ENCODE results near the gene SMG6. TPM values are rescaled to one million over a fixed set of nuclear protein-coding genes. Genes with fewer than 3 reads are reported as not detected.
A peak's percentile ranks its signal among the peaks of the same experiment; 100 is the strongest.

Gene SMG6
- total and polyA plus RNA-seq, 8 donors: 17.0 to 102 (median 24.4) TPM

GRCh38 chr17:2227025-2227699 is 76.4 kb downstream of the SMG6 start:
- intact Hi-C loops (cut with DNase I; ENCODE audit: low total_unique reads): no loop called here
- Histone ChIP-seq H3K27me3 (no peaks in the 10 kb centered on the region), H3K4me1 (peaks cover 18 to 37% (median 32%) of the 10 kb centered on the region in 4 donors), H3K4me3 (no peak overlapping the region), H3K36me3 (peaks cover 0 to 18% (median 9%) of the 10 kb centered on the region in 4 donors), H3K9me3 (no peaks in the 10 kb centered on the region), H3K27ac (no peak overlapping the region)
- TF ChIP-seq CTCF (IDR thresholded peaks at IDR 0.05) (no peak), EP300 (IDR thresholded peaks at IDR 0.05) (no peak), POLR2A (IDR thresholded peaks at IDR 0.05) (no peak)
- WGBS, 5 donors: 77 to 84% (median 82%) methylated on average over 6 of the region's 6 CpGs
- DNase-seq: no peak

- Histone ChIP-seq H3K4me3 (no peak overlapping the region), H3K9me3 (no peaks in the 10 kb centered on the region), H3K27ac (peak overlapping the region in 4 of 5 donors; percentile 9 to 70 (median 41)), H3K36me3 (peaks cover 0 to 21% (median 13%) of the 10 kb centered on the region in 4 donors), H3K4me1 (peaks cover 11 to 20% (median 16%) of the 10 kb centered on the region in 4 donors), H3K27me3 (no peaks in the 10 kb centered on the region)
- intact Hi-C loops (cut with DNase I; ENCODE audit: low total_unique reads): no loop called here
- TF ChIP-seq CTCF (IDR thresholded peaks at IDR 0.05) (no peak), EP300 (IDR thresholded peaks at IDR 0.05) (no peak), POLR2A (IDR thresholded peaks at IDR 0.05) (no peak), POLR2AphosphoS5 (IDR thresholded peaks at IDR 0.05) (no peak)
- no peak for DNase-seq
These were observed 80.0 kb downstream of the SMG6 start for GRCh38 chr17:2223617-2223927.

- 33 to 53% (median 38%) methylated on average over 10 of the region's 10 CpGs for WGBS, 5 donors
- peak; percentile 32 to 72 for DNase-seq
- intact Hi-C loops (cut with DNase I; ENCODE audit: low total_unique reads): no loop called here
These were observed 80.5 kb downstream of the SMG6 start for GRCh38 chr17:2222901-2223616.

GRCh38 chr17:2222301-2222700 is 81.3 kb downstream of the SMG6 start:
- Histone ChIP-seq H3K36me3 (peaks cover 0 to 25% (median 14%) of the 10 kb centered on the region in 4 donors), H3K9me3 (no peaks in the 10 kb centered on the region), H3K27ac (peak overlapping the region in 3 of 5 donors; percentile 9 to 70 (median 58)), H3K27me3 (no peaks in the 10 kb centered on the region), H3K4me1 (peaks cover 11 to 20% (median 16%) of the 10 kb centered on the region in 4 donors), H3K4me3 (no peak overlapping the region)
- WGBS, 5 donors: 67 to 79% (median 75%) methylated on average over 4 to 5 of the region's 5 CpGs
- TF ChIP-seq POLR2AphosphoS5 (IDR thresholded peaks at IDR 0.05): no peak
- no peak for TF ChIP-seq CTCF (IDR thresholded peaks at IDR 0.05)
- TF ChIP-seq EP300 (IDR thresholded peaks at IDR 0.05): no peak
- TF ChIP-seq POLR2A (IDR thresholded peaks at IDR 0.05): no peak
- no peak for DNase-seq
- intact Hi-C loops (cut with DNase I; ENCODE audit: low total_unique reads): no loop called here

More at GRCh38 chr17:2222901-2223616, 80.5 kb downstream of the SMG6 start:
- Histone ChIP-seq H3K36me3 (peaks cover 0 to 25% (median 15%) of the 10 kb centered on the region in 4 donors), H3K4me3 (no peak overlapping the region), H3K4me1 (peaks cover 11 to 20% (median 16%) of the 10 kb centered on the region in 4 donors), H3K27me3 (no peaks in the 10 kb centered on the region), H3K27ac (peak overlapping the region in 4 of 5 donors; percentile 9 to 70 (median 41)), H3K9me3 (no peaks in the 10 kb centered on the region)
- TF ChIP-seq EP300 (IDR thresholded peaks at IDR 0.05): no peak
- TF ChIP-seq CTCF (IDR thresholded peaks at IDR 0.05): no peak
- no peak for TF ChIP-seq POLR2A (IDR thresholded peaks at IDR 0.05)
- TF ChIP-seq POLR2AphosphoS5 (IDR thresholded peaks at IDR 0.05): no peak
